Measurements from ENCODE around the gene HMGN3.

- TF ChIP-seq CTCF (optimal IDR thresholded peaks at IDR 0.05 in 1 of 3, IDR thresholded peaks at IDR 0.05 in 1 of 3, conservative IDR thresholded peaks at IDR 0.05 in 1 of 3; ENCODE audit: extremely low read depth in 1 of 3, insufficient read depth in 2 of 3, low read length in 3 of 3) (no peak), EZH2 (IDR thresholded peaks at IDR 0.05; ENCODE audit: low read length) (no peak)
These were observed 16.1 kb upstream of the HMGN3 start for GRCh38 chr6:79250559-79250958.

Measured in keratinocyte (primary cell).